GM23248 (cell line): ENCODE results near the gene EPS8L2.

Experiments
- EZH2 ChIP-seq: fragments of 200-600 bp; sonication (generic); IDR thresholded peaks from 2 replicates; pipeline ENCODE4 v1.6.1; 2018; ENCODE audit warnings: antibody characterized with exemption, mild to moderate bottlenecking; ENCODE audit not compliant: insufficient read depth, poor library complexity, severe bottlenecking
- EZH2phosphoT487 ChIP-seq: fragments of 200-600 bp; sonication (generic); IDR thresholded peaks from 2 replicates; pipeline ENCODE4 v1.6.1; 2018; ENCODE audit warnings: antibody characterized with exemption, moderate library complexity, mild to moderate bottlenecking, low read depth; ENCODE audit not compliant: insufficient read depth

DNA sequence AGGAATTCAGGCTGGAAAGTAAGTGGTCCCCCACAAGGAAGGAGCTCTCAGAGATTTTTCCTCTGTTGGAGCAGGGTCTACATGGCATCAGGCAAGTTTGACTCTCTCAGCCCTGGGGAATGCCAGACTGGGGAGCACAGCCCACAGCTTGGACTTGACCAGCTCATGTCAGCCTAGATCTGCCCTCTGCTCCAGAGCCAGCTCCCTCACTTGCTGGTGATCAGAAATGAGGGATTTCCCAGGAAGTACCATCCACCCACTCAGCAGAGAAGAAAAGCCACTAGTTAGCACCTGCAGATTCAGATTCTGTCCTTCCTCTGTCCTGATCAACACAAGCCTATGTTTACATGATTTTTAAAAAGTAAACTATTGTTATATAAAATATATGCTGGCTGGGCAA is 54.2 kb downstream of the EPS8L2 start:
- TF ChIP-seq EZH2phosphoT487 (no peak), EZH2 (no peak)
